GM19324 (cell line): ENCODE data around the gene TMEM258.

Experiments used
- ATAC-seq: cut with Tn5 transposase; IDR thresholded peaks from one replicate; pipeline ENCODE4 v1.9.1; 2021; ENCODE audit warnings: mild to moderate bottlenecking, moderate library complexity; ENCODE audit not compliant: unreplicated experiment, low FRiP score

The TMEM258 gene

GRCh38 chr11:61797263-61797944, 5.0 kb upstream of the TMEM258 start:
- no peak for ATAC-seq

DNA sequence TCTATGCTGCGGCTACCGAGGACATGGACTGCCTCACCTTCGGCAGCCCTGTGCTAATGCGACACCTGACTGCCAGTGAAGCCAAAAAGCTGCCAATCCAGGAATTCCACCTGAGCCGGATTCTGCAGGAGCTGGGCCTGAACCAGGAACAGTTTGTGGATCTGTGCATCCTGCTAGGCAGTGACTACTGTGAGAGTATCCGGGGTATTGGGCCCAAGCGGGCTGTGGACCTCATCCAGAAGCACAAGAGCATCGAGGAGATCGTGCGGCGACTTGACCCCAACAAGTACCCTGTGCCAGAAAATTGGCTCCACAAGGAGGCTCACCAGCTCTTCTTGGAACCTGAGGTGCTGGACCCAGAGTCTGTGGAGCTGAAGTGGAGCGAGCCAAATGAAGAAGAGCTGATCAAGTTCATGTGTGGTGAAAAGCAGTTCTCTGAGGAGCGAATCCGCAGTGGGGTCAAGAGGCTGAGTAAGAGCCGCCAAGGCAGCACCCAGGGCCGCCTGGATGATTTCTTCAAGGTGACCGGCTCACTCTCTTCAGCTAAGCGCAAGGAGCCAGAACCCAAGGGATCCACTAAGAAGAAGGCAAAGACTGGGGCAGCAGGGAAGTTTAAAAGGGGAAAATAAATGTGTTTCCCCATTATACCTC, 3.6 kb upstream of the TMEM258 start:
- no peak for ATAC-seq

DNA sequence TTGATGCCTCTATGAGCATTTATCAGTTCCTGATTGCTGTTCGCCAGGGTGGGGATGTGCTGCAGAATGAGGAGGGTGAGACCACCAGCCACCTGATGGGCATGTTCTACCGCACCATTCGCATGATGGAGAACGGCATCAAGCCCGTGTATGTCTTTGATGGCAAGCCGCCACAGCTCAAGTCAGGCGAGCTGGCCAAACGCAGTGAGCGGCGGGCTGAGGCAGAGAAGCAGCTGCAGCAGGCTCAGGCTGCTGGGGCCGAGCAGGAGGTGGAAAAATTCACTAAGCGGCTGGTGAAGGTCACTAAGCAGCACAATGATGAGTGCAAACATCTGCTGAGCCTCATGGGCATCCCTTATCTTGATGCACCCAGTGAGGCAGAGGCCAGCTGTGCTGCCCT, 3.1 kb upstream of the TMEM258 start:
- ATAC-seq, result no peak

GRCh38 chr11:61794579-61794978, 2.2 kb upstream of the TMEM258 start:
- ATAC-seq, result no peak

DNA sequence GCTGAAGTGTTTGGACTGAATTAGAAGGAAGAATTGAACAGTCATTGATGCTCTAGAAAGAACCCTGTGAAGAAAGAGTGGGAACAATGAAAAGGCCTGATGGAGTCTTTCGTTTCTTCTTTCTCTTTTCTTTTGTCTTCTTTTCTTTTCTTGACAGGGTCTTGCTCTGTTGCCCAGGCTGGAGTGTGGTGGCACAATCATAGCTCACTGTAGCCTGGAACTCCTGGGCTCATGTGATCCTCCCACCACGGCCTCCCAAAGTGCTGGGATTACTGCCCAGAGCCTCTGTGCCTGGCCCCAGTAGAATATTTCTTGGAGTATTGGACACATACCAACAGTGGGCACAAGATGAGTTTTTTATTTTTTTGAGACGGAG, 1.4 kb upstream of the TMEM258 start:
- ATAC-seq, result no peak

DNA sequence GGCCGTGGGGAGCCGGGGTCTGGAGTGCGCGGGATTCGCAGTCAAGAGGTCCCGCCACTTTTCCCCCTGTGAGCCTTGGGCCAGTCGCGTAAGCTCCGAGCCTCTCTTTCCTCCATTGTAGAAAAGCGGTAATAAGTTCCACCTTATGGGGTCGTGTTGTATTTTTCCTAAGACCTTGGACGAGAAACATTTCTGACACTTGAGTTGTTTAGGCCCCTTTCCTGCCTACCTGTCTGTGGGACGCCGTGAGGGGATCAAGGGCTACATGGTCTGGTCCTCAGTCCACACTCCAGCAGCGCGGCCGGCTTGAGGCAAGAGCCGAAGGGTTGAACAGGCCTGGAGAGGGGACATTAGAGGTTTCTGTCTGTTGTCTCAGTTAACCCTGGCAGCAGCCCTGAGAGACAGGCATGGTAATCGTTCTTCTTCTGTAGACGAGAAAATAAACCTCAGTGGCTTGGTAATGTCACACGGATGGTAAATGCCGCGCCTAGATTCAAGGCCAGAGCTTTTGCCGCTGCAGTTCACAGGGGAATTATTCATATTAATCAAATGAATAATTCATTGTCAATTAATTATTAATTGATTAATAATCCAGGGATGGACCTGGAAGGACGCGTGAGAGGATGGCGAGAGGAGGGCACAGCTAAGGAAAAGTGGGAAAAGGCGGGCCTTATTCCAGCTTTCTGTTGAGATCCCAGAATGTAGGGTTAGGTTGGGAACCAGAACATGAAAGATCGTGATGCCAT, 857 bp upstream of the TMEM258 start:
- ATAC-seq, result no peak

DNA sequence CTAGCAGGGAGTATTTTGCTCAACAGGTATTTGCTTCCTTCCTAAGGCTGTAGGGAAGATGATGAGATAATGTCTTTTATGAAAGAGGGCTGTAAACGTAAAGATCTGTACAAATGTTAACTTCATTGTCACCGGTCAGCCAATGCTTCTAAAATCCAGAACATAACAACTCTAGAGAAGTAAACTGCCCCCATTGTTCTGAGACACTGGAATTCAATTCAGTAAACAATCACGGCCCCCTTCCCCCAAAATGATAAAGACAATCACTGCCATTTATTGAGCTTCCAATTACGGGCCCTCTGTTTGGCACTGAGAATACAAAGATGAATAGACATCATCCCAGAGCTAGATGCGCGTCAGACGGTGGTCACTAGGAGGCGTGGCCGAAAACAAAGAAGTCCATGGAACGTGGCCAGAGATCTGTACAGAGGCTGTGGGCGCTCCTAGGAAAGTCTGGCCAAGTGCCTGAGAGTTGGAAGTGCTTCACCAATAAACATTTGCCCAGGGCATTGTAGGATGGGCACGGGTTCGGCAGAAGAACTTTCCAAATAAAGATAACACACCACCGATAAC, 576 bp downstream of the TMEM258 start:
- ATAC-seq, result no peak

GRCh38 chr11:61787928-61788491, 4.4 kb downstream of the TMEM258 start:
- no peak for ATAC-seq

GRCh38 chr11:61785837-61786402, 6.5 kb downstream of the TMEM258 start:
- ATAC-seq, result no peak

GRCh38 chr11:61784506-61784805, 7.9 kb downstream of the TMEM258 start:
- no peak for ATAC-seq

- ATAC-seq, result no peak
These were observed 8.5 kb downstream of the TMEM258 start for GRCh38 chr11:61783717-61784505.

DNA sequence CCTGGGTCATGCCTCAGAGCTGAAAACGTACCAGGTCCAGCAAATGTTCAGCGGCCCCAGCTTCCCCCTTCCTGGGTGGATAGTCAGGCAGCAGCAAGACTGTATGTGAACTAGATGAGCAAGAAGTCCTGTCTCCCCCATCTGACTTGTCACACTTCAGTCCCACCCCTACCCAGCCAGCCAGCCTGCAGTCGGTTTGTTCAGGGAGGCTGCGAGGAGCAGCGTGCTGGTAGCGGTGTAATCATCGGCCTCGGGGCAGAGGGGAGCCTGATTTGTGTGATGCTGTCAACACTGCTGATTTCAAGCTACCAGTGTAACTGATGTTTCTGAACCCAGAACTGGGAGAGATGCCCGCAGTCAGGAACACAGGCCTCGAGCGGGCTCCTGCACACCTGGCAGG, 9.6 kb downstream of the TMEM258 start:
- no peak for ATAC-seq

DNA sequence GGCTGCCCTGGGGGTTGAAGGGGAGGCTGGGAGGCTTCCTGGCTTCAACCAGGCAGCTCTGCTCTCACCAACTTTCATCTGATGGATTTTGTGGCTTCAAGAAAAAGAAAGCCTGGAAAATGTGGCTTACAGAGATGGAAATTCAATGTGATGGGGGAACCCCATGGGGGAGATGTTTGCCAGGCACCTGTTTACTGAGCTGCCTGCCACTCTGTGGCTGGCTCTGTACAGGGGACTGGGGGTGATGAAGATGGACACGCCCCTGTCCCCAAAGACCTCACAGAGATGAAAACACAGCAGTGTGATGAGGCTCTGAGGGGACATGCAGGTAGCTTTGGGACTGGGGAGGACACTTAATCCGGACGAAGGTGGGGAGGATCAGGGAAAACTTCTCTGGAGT, 10.1 kb downstream of the TMEM258 start:
- no peak for ATAC-seq

DNA sequence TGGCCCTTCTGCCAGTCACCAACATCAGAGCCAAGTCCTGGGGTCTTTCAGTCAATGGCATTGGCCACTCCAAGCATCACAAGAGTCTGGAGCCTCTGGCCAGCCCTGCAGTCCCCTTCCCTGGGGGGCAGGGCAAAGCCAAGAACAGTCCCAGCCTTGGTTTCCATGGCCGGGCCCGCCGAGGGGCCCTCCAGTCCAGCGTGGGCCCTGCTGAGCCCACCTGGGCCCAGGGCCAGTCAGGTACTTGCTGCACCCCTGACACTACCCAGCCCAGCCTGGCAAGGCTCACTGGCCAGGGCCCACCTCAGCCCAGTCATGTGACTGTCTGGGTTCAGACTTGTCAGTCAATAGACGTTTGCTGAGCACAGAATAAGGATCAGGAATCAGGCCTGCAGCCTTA, 10.8 kb downstream of the TMEM258 start:
- no peak for ATAC-seq

- ATAC-seq, result no peak
These were observed 11.7 kb downstream of the TMEM258 start for GRCh38 chr11:61780581-61781162.

DNA sequence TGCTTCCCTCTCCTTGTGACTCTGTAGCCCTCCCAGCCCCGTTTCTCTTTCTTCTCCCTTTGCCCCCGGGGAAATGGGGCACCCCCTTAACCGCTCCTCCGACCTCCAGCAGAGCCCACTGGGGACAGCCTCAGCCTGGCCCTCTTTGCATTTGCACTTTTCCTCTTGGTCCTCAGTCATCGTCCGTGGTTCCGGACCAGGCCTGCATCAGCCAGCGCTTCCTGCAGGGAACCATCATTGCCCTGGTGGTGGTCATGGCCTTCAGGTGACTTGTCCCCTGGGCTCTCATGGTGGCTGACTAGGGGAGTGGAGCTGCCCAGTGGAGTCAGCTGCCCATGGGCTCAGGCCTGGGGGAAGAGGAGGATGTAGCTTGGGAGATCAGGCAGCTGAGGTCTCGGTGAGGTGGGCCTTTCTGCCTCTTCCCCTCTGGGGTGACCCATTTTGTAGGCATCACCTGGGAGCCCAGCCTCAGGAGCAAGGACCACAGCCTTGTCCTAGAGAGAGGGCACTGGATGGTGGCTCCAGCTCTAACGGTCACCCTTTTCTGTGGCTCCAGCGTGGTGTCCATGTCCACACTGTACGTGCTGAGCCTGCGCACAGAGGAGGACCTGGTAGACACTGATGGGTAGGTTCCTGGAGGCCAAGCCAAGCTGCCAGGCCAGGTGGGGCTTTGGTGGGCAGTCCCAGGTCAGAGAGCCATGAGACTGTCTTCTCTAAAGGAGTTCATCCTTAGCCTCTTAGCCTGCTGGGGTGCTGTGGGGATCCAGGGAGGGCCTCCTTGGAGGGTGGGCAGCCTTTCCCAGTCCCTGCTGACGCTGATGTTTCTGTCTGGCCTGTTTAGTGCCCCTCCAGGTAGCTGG, 12.5 kb downstream of the TMEM258 start:
- ATAC-seq, result no peak

- no peak for ATAC-seq
These were observed 13.3 kb downstream of the TMEM258 start for GRCh38 chr11:61778920-61779650.

DNA sequence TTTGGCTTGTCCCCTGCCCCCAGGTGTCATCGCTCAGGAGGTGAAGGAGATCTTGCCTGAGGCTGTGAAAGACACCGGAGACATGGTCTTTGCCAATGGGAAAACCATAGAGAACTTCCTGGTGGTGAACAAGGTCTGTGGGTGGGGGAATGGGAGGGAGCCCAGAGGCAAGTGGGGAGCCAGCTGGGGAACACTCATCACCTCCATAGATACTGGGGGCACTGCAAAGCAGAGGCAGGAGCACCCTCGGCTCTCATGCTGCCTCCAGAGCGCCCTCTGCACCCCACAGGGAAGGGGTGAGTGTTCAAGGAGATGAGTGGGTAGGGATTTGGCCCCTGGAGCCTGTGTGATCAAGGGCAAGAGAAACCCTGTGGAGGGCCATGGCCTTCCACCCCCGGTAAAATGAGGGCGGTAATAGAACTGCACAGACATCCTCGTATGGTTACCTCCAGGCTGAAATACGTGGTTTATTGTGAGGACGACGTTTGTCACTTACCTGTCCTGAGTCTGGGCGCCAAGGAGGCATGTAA, 14.0 kb downstream of the TMEM258 start:
- no peak for ATAC-seq
